Neural cell (in vitro differentiated cells): ENCODE data around the gene ATP8B4.

Experiments used
- EP300 ChIP-seq: fragments of 450-650 bp; conservative IDR thresholded peaks from 2 replicates; pipeline ENCODE4 v1.6.1; 2014; ENCODE audit warnings: antibody characterized with exemption, mild to moderate bottlenecking, moderate library complexity; ENCODE audit not compliant: poor library complexity, severe bottlenecking
- EZH2 ChIP-seq: fragments of 200-600, 300-800 bp; shearing (Covaris generic), sonication (generic); IDR thresholded peaks from 2 replicates; pipeline ENCODE4 v1.6.1; 2014; ENCODE audit warnings: antibody characterized with exemption, low read length, borderline replicate concordance, mild to moderate bottlenecking; ENCODE audit not compliant: insufficient read depth, poor library complexity, severe bottlenecking
- POLR2AphosphoS5 ChIP-seq: IDR thresholded peaks from 2 replicates; pipeline ENCODE4 v1.6.1; 2012
- SMC3 ChIP-seq: fragments of 450-650 bp; conservative IDR thresholded peaks from 2 replicates; pipeline ENCODE4 v1.6.1; 2014; ENCODE audit warnings: antibody characterized with exemption, mild to moderate bottlenecking, moderate library complexity; ENCODE audit not compliant: poor library complexity
- TAF1 ChIP-seq: IDR thresholded peaks from 2 replicates; pipeline ENCODE4 v1.6.1; 2012; ENCODE audit warnings: low read depth
- TF ChIP-seq, protein P1 (sequence below): fragments of 450-650 bp; IDR thresholded peaks from 2 replicates; pipeline ENCODE4 v1.5.1; 2014; ENCODE audit warnings: antibody characterized with exemption, mild to moderate bottlenecking, moderate library complexity; ENCODE audit not compliant: poor library complexity, severe bottlenecking
- TF ChIP-seq, protein P2 (sequence below): IDR thresholded peaks from 2 replicates; pipeline ENCODE4 v1.6.1; 2012; ENCODE audit warnings: borderline replicate concordance

DNA sequence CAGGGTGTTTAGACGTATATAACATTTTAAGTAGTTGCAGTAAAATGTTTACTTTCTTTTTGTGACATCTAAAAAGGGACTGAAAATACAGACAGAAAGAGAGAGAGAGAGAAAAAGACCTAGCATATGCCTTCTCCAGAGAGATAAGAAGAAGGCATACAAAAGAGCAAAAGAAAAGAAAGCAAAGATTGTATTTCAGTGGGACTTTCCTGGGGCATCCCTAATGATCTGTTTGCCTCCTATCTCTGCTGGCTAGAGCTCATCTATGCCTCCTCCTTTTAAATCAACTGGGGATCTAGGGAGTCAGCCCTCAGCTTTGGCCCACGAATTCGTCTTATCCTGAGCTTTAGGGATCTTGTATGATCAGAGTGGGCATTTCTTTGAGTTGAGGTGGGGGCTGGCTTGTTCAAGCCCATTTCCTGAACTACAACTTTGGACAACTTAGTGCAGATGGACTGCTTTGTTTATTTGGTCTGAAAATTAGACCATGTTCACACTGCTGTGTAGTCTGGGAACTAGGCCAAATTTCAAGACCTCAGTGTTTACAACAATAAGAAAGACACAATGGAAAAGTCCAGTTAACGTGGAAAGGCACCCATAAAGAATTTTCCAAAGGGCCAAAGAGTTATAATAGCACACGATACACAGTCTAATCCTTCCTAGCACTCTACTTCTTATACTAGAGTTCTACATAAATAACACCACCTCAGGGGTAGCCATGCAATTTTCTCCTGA lies 61.0 kb downstream of the ATP8B4 start:
- TF ChIP-seq, protein P1, sequence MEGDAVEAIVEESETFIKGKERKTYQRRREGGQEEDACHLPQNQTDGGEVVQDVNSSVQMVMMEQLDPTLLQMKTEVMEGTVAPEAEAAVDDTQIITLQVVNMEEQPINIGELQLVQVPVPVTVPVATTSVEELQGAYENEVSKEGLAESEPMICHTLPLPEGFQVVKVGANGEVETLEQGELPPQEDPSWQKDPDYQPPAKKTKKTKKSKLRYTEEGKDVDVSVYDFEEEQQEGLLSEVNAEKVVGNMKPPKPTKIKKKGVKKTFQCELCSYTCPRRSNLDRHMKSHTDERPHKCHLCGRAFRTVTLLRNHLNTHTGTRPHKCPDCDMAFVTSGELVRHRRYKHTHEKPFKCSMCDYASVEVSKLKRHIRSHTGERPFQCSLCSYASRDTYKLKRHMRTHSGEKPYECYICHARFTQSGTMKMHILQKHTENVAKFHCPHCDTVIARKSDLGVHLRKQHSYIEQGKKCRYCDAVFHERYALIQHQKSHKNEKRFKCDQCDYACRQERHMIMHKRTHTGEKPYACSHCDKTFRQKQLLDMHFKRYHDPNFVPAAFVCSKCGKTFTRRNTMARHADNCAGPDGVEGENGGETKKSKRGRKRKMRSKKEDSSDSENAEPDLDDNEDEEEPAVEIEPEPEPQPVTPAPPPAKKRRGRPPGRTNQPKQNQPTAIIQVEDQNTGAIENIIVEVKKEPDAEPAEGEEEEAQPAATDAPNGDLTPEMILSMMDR = no peak
- TF ChIP-seq EZH2 (no peak), POLR2AphosphoS5 (no peak), EP300 (no peak), TAF1 (no peak), SMC3 (no peak)
- TF ChIP-seq, protein P2, sequence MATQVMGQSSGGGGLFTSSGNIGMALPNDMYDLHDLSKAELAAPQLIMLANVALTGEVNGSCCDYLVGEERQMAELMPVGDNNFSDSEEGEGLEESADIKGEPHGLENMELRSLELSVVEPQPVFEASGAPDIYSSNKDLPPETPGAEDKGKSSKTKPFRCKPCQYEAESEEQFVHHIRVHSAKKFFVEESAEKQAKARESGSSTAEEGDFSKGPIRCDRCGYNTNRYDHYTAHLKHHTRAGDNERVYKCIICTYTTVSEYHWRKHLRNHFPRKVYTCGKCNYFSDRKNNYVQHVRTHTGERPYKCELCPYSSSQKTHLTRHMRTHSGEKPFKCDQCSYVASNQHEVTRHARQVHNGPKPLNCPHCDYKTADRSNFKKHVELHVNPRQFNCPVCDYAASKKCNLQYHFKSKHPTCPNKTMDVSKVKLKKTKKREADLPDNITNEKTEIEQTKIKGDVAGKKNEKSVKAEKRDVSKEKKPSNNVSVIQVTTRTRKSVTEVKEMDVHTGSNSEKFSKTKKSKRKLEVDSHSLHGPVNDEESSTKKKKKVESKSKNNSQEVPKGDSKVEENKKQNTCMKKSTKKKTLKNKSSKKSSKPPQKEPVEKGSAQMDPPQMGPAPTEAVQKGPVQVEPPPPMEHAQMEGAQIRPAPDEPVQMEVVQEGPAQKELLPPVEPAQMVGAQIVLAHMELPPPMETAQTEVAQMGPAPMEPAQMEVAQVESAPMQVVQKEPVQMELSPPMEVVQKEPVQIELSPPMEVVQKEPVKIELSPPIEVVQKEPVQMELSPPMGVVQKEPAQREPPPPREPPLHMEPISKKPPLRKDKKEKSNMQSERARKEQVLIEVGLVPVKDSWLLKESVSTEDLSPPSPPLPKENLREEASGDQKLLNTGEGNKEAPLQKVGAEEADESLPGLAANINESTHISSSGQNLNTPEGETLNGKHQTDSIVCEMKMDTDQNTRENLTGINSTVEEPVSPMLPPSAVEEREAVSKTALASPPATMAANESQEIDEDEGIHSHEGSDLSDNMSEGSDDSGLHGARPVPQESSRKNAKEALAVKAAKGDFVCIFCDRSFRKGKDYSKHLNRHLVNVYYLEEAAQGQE = no peak
